Right ventricle myocardium superior (tissue), 1 donor: ENCODE measurements around the gene ZNF180. TPM values are rescaled to one million over a fixed set of nuclear protein-coding genes. Genes with fewer than 3 reads are reported as not detected.
"Not testable (repeated sequence)": the region's sequence is repeated elsewhere in the genome, so short reads cannot be mapped to it uniquely, and the experiment has no call there.

Experiments used
- ATAC-seq: fragments of 200-7000 bp; cut with Tn5 transposase; one replicate; pipeline ENCODE4 v1.9.1; 2020; ENCODE audit warnings: mild to moderate bottlenecking; ENCODE audit not compliant: poor library complexity
- DNase-seq: peaks from one replicate; pipeline ENCODE4 v3.0.0-alpha.2; 2020
- intact Hi-C: fragments of 100-400 bp; cut with DNase I; formaldehyde crosslinking; loops from one replicate; pipeline ENCODE4 v1.11.2; 2022
- total RNA-seq: library from RNA; stranded (reverse); fragmentation: NEBNext Ultra II Directional; extraction: Animal tissue kit (Norgen Biotek cat#: 25700); gene quantifications from one replicate; pipeline ENCODE4 v1.2.1, GENCODE V29; 2021
- donor health status: DM: no; HTN: yes; CAD: no; lungs with severe emphysema.

ZNF180 gene
- total RNA-seq, 1 donor from 2014 or later = 4.6 TPM

GRCh38 chr19:44512326-44513298, 12.3 kb upstream of the ZNF180 start:
- intact Hi-C loops = no loop called here
- DNase-seq (no peak), ATAC-seq (no peak)

- intact Hi-C loops = no loop called here
- DNase-seq = no peak
- ATAC-seq = no peak
These were observed 9.2 kb upstream of the ZNF180 start for GRCh38 chr19:44509478-44509877.

- ATAC-seq (no peak), DNase-seq (no peak)
- intact Hi-C loops = no loop called here
These were observed 763 bp downstream of the ZNF180 start for GRCh38 chr19:44499559-44499958.

GRCh38 chr19:44498988-44499387, 1.3 kb downstream of the ZNF180 start:
- no peak for DNase-seq
- intact Hi-C loops = no loop called here
- no peak for ATAC-seq

GRCh38 chr19:44496711-44497110, 3.6 kb downstream of the ZNF180 start:
- intact Hi-C loops = no loop called here
- no peak for DNase-seq
- ATAC-seq = no peak

DNA sequence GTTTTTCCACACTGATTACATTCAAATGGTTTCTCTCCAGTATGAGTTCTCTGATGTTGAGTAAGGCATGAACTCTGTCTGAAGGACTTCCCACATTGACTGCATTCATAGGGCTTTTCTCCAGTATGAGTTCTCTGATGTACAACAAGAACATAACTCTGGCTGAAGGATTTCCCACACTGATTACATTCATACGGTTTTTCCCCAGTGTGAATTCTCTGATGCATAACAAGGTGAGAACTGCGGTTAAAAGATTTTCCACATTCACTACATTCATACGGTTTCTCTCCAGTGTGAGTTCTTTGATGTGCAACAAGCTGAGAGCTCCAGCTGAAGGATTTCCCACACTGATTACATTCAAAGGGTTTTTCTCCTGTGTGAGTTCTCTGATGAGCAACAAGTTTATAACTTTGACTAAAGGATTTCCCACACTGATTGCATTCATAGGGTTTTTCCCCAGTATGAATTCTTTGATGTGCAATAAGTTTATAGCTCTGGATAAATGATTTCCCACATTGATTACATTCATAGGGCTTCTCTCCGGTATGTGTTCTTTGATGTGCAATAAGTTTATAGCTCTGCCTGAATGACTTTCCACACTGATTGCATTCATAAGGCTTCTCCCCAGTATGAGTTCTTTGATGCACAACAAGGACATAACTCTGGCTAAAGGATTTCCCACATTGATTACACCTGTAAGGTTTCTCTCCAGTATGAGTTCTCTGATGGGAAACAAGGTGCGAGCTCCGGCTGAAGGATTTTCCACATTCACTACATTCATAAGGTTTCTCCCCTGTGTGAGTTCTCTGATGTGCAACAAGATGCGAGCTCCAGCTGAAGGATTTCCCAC, 23.5 kb downstream of the ZNF180 start:
- ATAC-seq (no peak), DNase-seq (no peak)
- intact Hi-C loops = no loop called here

- intact Hi-C loops, DNase-seq, ATAC-seq: not testable (repeated sequence)
These were observed 31.6 kb downstream of the ZNF180 start for GRCh38 chr19:44468730-44469129.

DNA sequence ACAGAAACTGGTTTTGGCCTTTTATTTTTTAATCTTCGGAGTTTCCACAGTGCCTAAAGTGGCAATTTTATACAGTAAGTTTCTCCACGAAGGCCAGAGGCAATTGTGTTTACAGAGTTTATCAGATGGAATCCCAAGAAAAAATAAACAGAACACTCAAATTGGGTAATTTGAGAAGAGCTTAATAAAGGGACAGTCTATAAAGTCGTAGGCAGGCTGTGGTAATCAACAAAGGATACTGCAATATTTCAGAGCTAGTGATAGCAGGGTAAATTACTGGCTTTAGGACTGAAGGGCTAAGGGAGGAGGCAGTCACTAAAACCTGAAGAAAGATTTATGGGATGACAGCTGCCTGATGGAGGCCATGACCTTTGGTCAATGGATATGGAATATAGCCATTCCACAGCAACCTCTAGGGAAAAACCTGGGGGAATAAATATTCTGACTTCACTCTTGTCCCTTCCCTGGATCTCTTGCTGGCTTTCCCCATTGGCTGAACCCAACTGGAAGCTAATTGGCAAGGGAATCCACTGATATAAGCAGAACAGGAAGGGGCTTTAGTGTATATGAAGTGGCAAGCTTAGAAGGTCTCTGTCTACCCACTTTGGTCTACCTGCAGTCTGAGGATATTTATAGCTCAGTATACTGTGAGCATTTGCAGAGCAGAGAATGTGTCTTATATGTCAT, 37.6 kb downstream of the ZNF180 start:
- intact Hi-C loops, DNase-seq, ATAC-seq: not testable (repeated sequence)

DNA sequence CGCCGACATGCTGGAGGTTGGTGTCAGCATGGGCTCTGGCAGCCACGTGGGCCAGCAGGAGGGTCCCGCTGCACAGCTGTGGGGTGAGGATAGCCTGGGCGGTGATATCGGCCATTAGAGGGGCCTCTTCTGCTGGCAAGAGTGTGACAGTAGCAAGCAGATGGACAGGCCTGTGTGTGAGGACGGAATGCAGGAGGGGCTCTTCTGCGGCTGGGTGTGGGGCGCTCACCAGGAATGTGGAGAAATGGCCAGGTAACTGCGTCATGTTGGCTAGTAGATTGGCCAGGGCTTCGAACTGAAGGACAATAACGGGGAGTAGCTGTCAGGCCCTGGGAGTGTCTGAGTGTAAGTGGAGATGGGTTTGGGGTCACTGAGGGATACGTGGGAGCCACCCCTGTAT, 44.3 kb downstream of the ZNF180 start:
- intact Hi-C loops, DNase-seq, ATAC-seq: not testable (repeated sequence)

DNA sequence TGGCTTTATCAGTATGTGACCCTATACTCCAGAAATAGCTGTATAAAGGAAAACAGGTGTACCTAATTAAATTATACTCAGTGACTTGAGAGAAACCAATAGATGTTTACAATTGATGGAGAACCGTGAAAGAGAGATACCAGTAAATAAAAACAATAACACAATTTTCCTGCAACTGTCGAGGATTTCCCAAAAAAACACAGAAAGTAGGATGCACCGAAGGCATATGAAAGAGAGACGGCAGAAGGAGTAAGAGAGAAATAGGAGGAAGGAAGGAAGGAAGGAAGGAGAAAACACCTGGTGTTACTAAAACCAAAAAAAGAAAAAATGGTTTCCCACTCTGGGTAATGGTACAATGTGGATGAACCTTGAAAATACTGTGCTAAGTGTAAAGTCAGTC, 45.2 kb downstream of the ZNF180 start:
- no peak for ATAC-seq
- intact Hi-C loops = no loop called here
- no peak for DNase-seq

- ATAC-seq (no peak), DNase-seq (no peak)
- intact Hi-C loops = no loop called here
These were observed 48.0 kb downstream of the ZNF180 start for GRCh38 chr19:44452367-44452766.

DNA sequence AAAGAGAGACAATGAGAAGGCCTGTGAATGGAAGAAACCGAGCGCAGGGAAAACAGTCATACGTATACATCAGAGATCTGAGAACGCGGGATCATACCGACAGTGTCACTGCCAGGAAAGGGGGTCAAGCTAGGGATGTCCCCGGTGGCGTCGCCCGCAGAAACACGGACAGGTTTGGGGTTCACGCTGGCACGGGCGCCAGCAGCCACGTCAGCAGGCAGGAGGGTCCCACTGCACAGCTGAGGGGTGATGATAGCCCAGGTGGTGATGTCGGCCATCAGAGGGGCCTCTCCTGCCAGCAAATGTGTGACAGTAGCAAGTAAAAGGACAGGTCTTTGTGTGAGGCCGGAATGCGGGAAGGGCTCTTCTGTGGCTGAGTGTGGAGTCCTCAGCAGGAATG, 48.6 kb downstream of the ZNF180 start:
- intact Hi-C loops = no loop called here
- DNase-seq (no peak), ATAC-seq (no peak)

DNA sequence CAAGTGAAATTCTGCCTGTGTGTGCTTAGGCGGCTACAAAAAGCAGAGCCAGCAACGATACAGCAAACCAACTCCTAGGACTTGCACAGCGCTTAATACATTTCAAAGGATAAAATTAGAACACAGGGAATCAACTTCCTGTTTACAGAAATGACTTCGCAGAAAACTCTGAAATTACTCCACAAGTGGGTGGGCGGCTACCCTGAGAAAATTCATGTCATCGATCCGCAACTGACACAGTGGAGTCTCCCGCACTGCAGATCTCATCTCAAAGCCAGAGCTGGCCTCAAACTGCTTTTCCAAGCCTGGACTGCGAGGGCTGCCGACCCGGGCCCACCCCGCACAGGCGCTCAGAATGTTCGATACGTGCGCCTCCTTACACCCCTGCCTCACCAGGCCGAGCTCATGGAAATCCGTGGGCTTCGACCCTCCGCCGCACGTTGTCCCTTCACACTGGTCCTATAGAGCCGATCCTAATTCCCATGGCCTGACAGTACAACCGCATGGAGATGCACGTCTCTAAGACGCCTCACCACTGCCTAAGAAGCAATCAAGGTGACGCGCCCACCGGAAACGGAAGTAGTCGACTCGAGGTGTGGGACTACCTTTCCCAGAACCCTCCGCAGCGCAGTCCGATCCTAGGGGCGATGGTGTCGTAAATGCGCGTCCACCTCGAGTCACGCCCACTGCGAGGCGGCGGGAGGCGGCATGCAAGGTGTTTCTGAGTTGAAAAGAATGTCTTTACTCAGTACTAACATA, 52.2 kb downstream of the ZNF180 start, which contains the start of gene ZNF229:
TSS of gene ZNF229 (minus strand) at position 557 of the 759 bp plus-strand sequence. CDS start 5,625 bp downstream, outside the sequence.
- intact Hi-C loops = no loop called here
- DNase-seq (peak; percentile 93), ATAC-seq (peak; percentile 99)

GRCh38 chr19:44438441-44438840, 61.9 kb downstream of the ZNF180 start:
- no peak for DNase-seq
- intact Hi-C loops = no loop called here
- ATAC-seq = no peak

DNA sequence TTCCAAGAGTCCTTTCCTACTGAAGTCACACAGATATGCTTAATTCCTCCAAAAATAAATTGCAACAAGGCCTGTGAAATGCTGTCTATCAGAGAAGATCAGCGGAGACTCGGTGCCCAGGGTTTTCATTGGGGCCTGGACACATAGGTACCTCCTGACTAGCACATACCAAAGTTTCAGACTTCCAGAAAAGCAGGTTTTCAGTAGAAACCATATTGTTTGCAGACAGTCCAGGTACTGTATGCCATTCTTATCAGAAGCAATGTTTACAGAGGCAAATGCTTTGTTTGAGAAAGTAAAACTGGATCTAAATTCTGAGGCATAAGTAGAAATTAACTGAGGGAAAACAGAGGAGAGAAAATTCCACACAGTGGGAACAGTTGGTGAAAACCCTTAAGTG, 64.9 kb downstream of the ZNF180 start:
- no peak for DNase-seq
- ATAC-seq = no peak
- intact Hi-C loops = no loop called here

GRCh38 chr19:44430956-44431355, 69.4 kb downstream of the ZNF180 start:
- no peak for ATAC-seq
- no peak for DNase-seq
- intact Hi-C loops = no loop called here
